HL-60 (cell line): ENCODE data around the gene CDK15.
"Not testable (repeated sequence)": the region's sequence is repeated elsewhere in the genome, so short reads cannot be mapped to it uniquely, and the experiment has no call there.

Source experiments
- DNase-seq, 2 experiments: peaks; one replicate each; pipeline ENCODE4 v3.0.0-alpha.2; 2010 to 2020; ENCODE audit warnings: low read depth in 1 of 2, low spot score in 1 of 2
- H3K27ac ChIP-seq: fragments of 250-450 bp; sonication (Bioruptor Pico); replicated peaks from 2 replicates; pipeline ENCODE4 v1.5.1; 2020; ENCODE audit warnings: mild to moderate bottlenecking, moderate library complexity
- H3K27me3 ChIP-seq: fragments of 250-450 bp; sonication (Bioruptor Pico); 2 replicates; pipeline ENCODE4 v1.5.1; 2021; ENCODE audit warnings: mild to moderate bottlenecking, moderate library complexity; ENCODE audit not compliant: insufficient read depth, poor library complexity, severe bottlenecking
- H3K4me3 ChIP-seq: replicated peaks from 2 replicates; pipeline ENCODE4 v1.5.1; 2011; ENCODE audit warnings: mild to moderate bottlenecking, control low read depth, low read length; ENCODE audit not compliant: insufficient read depth
- GABPA ChIP-seq: IDR thresholded peaks from 2 replicates; pipeline ENCODE4 v1.6.1; 2012; ENCODE audit warnings: low read depth
- POLR2AphosphoS5 ChIP-seq: IDR thresholded peaks from 2 replicates; pipeline ENCODE4 v1.6.1; 2012; ENCODE audit warnings: low read depth
- SPI1 ChIP-seq: IDR thresholded peaks from 2 replicates; pipeline ENCODE4 v1.6.1; 2012; ENCODE audit warnings: low read depth, mild to moderate bottlenecking, borderline replicate concordance
- TF ChIP-seq, protein P1 (sequence below): IDR thresholded peaks from 2 replicates; pipeline ENCODE4 v1.6.1; 2012; ENCODE audit warnings: low read depth; ENCODE audit not compliant: insufficient replicate concordance
- TF ChIP-seq, protein P2 (sequence below): IDR thresholded peaks from one replicate; pipeline ENCODE4 v1.5.1; 2011; ENCODE audit warnings: low read length, control low read depth, inconsistent platforms; ENCODE audit not compliant: insufficient read depth

Gene CDK15

DNA sequence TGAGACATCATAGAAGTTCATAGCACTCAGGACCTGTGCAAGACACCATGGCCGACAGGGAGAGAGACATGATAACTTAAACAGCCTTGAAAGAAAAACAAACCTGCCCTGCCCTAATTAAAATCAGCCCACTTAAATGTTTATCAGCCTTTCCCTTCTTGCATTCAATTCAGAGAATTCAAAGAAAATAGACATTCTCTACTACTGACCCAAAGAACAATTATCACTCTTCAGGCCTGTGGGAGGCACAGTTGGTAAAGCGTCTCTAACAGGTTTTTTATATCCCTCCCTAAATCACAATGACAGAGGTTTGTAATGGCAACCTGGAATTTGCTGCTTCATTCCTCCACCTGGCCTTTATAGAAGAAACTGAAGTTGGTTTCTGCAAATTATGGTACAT is 1.7 kb downstream of the CDK15 start:
- Histone ChIP-seq H3K27ac (no peak overlapping the region), H3K4me3 (no peak overlapping the region), H3K27me3 (no peaks in the 10 kb centered on the region)
- no peak for DNase-seq
- TF ChIP-seq GABPA: no peak
- TF ChIP-seq, protein P1, sequence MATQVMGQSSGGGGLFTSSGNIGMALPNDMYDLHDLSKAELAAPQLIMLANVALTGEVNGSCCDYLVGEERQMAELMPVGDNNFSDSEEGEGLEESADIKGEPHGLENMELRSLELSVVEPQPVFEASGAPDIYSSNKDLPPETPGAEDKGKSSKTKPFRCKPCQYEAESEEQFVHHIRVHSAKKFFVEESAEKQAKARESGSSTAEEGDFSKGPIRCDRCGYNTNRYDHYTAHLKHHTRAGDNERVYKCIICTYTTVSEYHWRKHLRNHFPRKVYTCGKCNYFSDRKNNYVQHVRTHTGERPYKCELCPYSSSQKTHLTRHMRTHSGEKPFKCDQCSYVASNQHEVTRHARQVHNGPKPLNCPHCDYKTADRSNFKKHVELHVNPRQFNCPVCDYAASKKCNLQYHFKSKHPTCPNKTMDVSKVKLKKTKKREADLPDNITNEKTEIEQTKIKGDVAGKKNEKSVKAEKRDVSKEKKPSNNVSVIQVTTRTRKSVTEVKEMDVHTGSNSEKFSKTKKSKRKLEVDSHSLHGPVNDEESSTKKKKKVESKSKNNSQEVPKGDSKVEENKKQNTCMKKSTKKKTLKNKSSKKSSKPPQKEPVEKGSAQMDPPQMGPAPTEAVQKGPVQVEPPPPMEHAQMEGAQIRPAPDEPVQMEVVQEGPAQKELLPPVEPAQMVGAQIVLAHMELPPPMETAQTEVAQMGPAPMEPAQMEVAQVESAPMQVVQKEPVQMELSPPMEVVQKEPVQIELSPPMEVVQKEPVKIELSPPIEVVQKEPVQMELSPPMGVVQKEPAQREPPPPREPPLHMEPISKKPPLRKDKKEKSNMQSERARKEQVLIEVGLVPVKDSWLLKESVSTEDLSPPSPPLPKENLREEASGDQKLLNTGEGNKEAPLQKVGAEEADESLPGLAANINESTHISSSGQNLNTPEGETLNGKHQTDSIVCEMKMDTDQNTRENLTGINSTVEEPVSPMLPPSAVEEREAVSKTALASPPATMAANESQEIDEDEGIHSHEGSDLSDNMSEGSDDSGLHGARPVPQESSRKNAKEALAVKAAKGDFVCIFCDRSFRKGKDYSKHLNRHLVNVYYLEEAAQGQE: no peak
- TF ChIP-seq SPI1: no peak
- no peak for TF ChIP-seq POLR2AphosphoS5
- TF ChIP-seq, protein P2, sequence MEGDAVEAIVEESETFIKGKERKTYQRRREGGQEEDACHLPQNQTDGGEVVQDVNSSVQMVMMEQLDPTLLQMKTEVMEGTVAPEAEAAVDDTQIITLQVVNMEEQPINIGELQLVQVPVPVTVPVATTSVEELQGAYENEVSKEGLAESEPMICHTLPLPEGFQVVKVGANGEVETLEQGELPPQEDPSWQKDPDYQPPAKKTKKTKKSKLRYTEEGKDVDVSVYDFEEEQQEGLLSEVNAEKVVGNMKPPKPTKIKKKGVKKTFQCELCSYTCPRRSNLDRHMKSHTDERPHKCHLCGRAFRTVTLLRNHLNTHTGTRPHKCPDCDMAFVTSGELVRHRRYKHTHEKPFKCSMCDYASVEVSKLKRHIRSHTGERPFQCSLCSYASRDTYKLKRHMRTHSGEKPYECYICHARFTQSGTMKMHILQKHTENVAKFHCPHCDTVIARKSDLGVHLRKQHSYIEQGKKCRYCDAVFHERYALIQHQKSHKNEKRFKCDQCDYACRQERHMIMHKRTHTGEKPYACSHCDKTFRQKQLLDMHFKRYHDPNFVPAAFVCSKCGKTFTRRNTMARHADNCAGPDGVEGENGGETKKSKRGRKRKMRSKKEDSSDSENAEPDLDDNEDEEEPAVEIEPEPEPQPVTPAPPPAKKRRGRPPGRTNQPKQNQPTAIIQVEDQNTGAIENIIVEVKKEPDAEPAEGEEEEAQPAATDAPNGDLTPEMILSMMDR: no peak

DNA sequence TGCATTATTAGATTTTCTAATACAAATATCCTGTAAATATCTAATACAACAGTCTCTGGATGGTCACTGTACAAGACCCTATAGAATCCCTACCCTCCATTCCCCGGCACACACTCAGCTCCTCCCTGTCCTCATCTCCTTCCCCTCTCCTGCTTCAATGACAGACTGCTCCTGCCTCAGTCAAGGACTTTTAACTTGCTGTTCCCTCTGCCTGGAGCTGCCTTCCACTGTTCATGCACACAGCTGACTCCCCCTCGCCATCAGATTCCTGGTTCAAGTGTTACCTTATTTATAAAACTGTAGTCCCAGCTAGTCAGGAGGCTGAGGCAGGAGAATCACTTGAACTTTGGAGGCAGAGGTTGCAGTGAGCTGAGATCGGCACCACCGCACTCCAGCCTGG is 3.3 kb downstream of the CDK15 start:
- Histone ChIP-seq H3K4me3 (no peak overlapping the region), H3K27me3 (no peaks in the 10 kb centered on the region), H3K27ac (no peak overlapping the region)
- no peak for DNase-seq
- TF ChIP-seq SPI1: no peak
- TF ChIP-seq, protein P2: no peak
- no peak for TF ChIP-seq POLR2AphosphoS5
- TF ChIP-seq GABPA: no peak
- TF ChIP-seq, protein P1: no peak

DNA sequence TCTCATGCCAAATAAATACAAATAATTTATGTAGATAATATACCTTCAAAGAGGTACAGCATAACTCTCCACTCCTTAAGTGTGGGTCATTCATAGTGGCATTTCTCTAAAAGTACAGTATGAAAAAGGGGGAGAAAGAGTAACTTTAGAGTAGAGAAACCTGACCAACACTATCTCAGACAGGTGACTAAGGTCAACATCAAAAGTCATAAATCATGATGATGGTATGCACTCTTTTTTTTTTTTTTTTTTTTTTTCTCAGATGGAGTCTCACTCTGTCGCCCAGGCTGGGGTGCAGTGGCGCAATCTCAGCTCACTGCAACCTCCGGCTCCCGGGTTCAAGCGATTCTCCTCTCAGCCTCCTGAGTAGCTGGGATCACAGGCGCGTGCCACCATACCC is 4.3 kb downstream of the CDK15 start:
- DNase-seq, H3K27ac ChIP-seq, H3K27me3 ChIP-seq, H3K4me3 ChIP-seq: not testable (repeated sequence)

DNA sequence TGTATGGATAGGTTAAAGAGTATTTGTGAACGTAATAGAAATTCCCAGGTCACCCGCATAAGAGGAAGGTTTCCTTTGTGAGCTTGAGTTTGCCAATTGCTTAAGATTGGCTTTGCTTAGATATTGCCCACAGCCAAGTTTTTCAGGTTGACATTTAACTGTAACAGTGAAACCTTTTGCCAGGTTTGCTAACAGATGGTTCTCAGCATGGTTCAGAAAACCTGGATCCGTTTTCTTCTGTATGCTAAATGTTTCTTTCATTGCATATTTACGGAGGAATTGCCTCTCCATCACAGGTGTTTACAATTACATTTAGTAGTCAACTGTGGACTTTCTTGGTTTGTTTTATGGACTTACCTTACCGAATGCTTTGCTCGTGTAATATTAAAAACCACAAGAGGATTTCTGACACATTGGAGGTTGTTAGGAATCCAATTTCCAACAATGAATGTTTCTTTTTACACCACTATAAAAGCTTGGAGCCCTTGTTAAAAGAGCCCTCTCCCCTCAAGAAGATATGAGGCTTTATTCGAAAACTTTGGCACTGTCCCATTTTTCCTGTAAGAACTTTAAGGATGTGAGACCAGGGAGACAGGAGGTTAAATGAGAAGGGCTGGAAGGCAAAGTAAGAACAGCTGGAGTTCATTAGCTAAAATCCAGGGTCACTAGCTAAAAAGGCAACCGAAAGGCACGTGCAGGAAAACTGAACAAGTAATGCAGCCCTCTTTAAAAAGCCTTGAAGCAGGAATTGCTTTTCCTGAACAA is 7.8 kb downstream of the CDK15 start:
- Histone ChIP-seq H3K4me3 (no peak overlapping the region), H3K27me3 (no peaks in the 10 kb centered on the region), H3K27ac (no peak overlapping the region)
- no peak for TF ChIP-seq SPI1
- TF ChIP-seq, protein P2: no peak
- TF ChIP-seq, protein P1: no peak
- no peak for TF ChIP-seq POLR2AphosphoS5
- no peak for TF ChIP-seq GABPA
- DNase-seq: no peak
